Prostate gland (tissue), 2 donors: ENCODE data around the gene MAP3K6. TPM values are rescaled to one million over a fixed set of nuclear protein-coding genes. Genes with fewer than 3 reads are reported as not detected.
A peak's percentile ranks its signal among the peaks of the same experiment; 100 is the strongest.

Source experiments
- DNase-seq: peaks from one replicate; pipeline ENCODE4 v3.0.0-alpha.2; 2019; ENCODE audit warnings: low spot score
- H3K27ac ChIP-seq, 2 donors: fragments of 200-600 bp; sonication (generic); 2 replicates each; pipeline ENCODE4 v1.5.1; 2017 to 2019
- H3K27me3 ChIP-seq: fragments of 200-600 bp; sonication (generic); replicated peaks from 2 replicates; pipeline ENCODE4 v1.5.1; 2019; ENCODE audit not compliant: insufficient read depth
- H3K36me3 ChIP-seq, 2 donors: fragments of 200-600 bp; sonication (generic); 1 replicate in 1 of 2; 2 replicates in 1 of 2; pipeline versions ENCODE4 v1.5.1 to v1.8.1; 2017 to 2019
- H3K4me1 ChIP-seq: fragments of 200-600 bp; sonication (generic); replicated peaks from 2 replicates; pipeline ENCODE4 v1.5.1; 2019
- H3K4me3 ChIP-seq, 2 donors: fragments of 200-600 bp; sonication (generic); 2 replicates each; pipeline ENCODE4 v1.5.1; 2017 to 2019
- H3K9me3 ChIP-seq: fragments of 200-600 bp; sonication (generic); 2 replicates; pipeline ENCODE4 v1.5.1; 2017
- POLR2A ChIP-seq: fragments of 450-650 bp; IDR thresholded peaks from one replicate; pipeline ENCODE4 v1.6.1; 2016; ENCODE audit warnings: antibody characterized with exemption, mild to moderate bottlenecking
- POLR2AphosphoS5 ChIP-seq: sonication (generic); formaldehyde crosslinking; IDR thresholded peaks from one replicate; pipeline ENCODE4 v1.6.1; 2017; ENCODE audit warnings: antibody characterized with exemption
- WGBS: methylation state at CpG from one replicate; pipeline ENCODE4 v1.1.5; 2018; 5-methylcytosine and 5-hydroxymethylcytosine counted together
- intact Hi-C: fragments of 100-400 bp; cut with DNase I; formaldehyde crosslinking; loops from one replicate; pipeline ENCODE4 v1.14.2; 2022
- total RNA-seq, 2 donors: library from RNA; depleted of rRNA; stranded (reverse); fragments of >200 nt; gene quantifications; one replicate each; pipeline ENCODE4 v1.1.0, GENCODE V29; 2016
- TF ChIP-seq, protein P1 (sequence below), 4 experiments: fragments of 200-600 bp in 2 of 4; fragments of 450-650 bp in 2 of 4; sonication (generic) in 2 of 4; IDR thresholded peaks; 1 replicate in 3 of 4; 2 replicates in 1 of 4; pipeline ENCODE4 v1.5.1; 2016 to 2019; ENCODE audit warnings: antibody characterized with exemption in 4 of 4, mild to moderate bottlenecking in 2 of 4, moderate library complexity in 2 of 4

MAP3K6 gene
- total RNA-seq, 2 donors from 2014 or later: 38.6 to 60.7 TPM

DNA sequence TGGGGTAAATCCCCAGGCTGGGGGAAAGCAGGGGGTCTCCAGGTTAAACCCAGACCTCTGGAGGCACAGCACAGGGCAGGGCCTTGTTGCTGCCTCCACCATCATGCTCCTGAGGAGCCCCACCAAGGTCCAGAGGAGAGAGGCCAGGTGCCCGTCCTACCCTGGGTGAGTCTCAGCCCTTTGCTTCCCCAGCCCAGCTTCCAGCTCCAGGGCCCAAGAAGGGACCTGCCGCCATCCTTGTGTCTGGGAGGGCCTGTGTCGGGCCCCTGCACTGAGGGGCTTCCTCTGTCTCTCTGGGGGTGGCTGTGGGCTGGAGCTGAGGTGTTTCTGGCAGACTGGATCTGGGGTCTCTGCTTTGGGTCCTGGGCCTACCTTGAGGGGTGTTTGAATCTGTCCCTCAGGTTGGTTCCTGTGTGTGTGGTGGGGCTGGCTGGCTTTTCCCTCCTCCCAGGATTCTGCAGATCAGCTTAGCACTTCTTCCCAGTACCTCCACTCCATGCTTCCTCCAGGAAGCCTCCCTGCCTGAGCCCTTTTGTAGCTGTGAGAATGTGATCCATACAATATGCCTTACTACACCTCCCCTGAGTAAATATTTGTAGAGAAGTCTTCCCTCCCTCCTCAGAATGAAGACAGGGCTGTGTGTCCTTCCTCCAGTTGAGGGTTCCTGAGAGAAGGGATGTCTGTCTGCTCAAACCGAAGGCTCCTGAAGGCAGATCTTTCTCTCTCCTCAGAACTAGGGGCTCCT lies 31.8 kb upstream of the MAP3K6 start:
- no peak for DNase-seq
- TF ChIP-seq POLR2A (no peak), POLR2AphosphoS5 (no peak)
- TF ChIP-seq, protein P1, sequence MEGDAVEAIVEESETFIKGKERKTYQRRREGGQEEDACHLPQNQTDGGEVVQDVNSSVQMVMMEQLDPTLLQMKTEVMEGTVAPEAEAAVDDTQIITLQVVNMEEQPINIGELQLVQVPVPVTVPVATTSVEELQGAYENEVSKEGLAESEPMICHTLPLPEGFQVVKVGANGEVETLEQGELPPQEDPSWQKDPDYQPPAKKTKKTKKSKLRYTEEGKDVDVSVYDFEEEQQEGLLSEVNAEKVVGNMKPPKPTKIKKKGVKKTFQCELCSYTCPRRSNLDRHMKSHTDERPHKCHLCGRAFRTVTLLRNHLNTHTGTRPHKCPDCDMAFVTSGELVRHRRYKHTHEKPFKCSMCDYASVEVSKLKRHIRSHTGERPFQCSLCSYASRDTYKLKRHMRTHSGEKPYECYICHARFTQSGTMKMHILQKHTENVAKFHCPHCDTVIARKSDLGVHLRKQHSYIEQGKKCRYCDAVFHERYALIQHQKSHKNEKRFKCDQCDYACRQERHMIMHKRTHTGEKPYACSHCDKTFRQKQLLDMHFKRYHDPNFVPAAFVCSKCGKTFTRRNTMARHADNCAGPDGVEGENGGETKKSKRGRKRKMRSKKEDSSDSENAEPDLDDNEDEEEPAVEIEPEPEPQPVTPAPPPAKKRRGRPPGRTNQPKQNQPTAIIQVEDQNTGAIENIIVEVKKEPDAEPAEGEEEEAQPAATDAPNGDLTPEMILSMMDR (IDR thresholded peaks at IDR 0.05): no peak
- H3K27me3 ChIP-seq: no peaks in the 10 kb centered on the region
- no peak overlapping the region for H3K4me3 ChIP-seq
- no peaks in the 10 kb centered on the region for H3K36me3 ChIP-seq
- H3K9me3 ChIP-seq: no peaks in the 10 kb centered on the region
- WGBS: 75% methylated on average over 4 of the region's 4 CpGs
- intact Hi-C loops: loop anchor here (10.0 kb wide), 1 partner anchor 354 kb away; no protein-coding TSS in a partner anchor
- no peak overlapping the region for H3K27ac ChIP-seq
- H3K4me1 ChIP-seq: peaks cover 24% of the 10 kb centered on the region

- Histone ChIP-seq H3K4me3 (no peak overlapping the region), H3K9me3 (no peaks in the 10 kb centered on the region), H3K36me3 (no peaks in the 10 kb centered on the region), H3K4me1 (peaks cover 19% of the 10 kb centered on the region), H3K27me3 (no peaks in the 10 kb centered on the region), H3K27ac (no peak overlapping the region)
- intact Hi-C loops: loop anchor here (10.0 kb wide), 1 partner anchor 353 kb away; no protein-coding TSS in a partner anchor
- no peak for DNase-seq
- TF ChIP-seq POLR2AphosphoS5: no peak
- TF ChIP-seq, protein P1 (IDR thresholded peaks at IDR 0.05): no peak
- TF ChIP-seq POLR2A: no peak
- 69% methylated on average over 7 of the region's 7 CpGs for WGBS
Observed at GRCh38 chr1:27397749-27398148, 31.0 kb upstream of the MAP3K6 start.

DNA sequence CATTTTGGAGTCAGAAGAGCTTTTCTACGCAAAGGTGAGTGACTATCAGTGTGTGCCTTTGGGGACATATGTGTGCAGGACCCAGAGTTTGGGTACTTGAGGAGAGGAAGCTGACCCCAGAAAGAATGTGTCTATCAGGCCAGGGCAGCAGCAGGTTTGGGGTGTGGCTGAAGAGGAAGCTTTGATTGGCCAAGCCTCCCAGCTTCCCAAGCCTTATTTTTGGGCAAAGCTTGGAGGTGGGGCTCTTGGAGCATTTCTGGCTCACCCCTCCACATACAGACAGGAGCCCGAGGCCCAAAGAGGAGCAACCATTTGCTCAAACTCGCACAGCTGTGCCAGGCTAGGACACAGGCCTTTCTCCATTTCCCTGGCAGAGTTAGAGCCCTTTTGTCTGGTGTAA lies 30.3 kb upstream of the MAP3K6 start:
- no peak for DNase-seq
- H3K27ac ChIP-seq: no peak overlapping the region
- H3K36me3 ChIP-seq: no peaks in the 10 kb centered on the region
- H3K9me3 ChIP-seq: no peaks in the 10 kb centered on the region
- intact Hi-C loops: loop anchor here (10.0 kb wide), 1 partner anchor 352 kb away; no protein-coding TSS in a partner anchor
- 67% methylated on average over 3 of the region's 3 CpGs for WGBS
- peaks cover 16% of the 10 kb centered on the region for H3K4me1 ChIP-seq
- no peaks in the 10 kb centered on the region for H3K27me3 ChIP-seq
- TF ChIP-seq, protein P1 (IDR thresholded peaks at IDR 0.05): no peak
- no peak for TF ChIP-seq POLR2A
- TF ChIP-seq POLR2AphosphoS5: no peak
- no peak overlapping the region for H3K4me3 ChIP-seq

GRCh38 chr1:27395441-27396195 lies 28.9 kb upstream of the MAP3K6 start:
- Histone ChIP-seq H3K9me3 (no peaks in the 10 kb centered on the region), H3K27me3 (no peaks in the 10 kb centered on the region), H3K36me3 (no peaks in the 10 kb centered on the region), H3K4me1 (peaks cover 14% of the 10 kb centered on the region), H3K4me3 (no peak overlapping the region), H3K27ac (no peak overlapping the region)
- peak; percentile 70 for DNase-seq
- WGBS: 8% methylated on average over 10 of the region's 10 CpGs
- intact Hi-C loops: loop anchor here (2.0 to 10.0 kb wide), 2 partner anchors 95 to 351 kb away; no protein-coding TSS in a partner anchor
- peak; percentile 72 for TF ChIP-seq POLR2AphosphoS5
- no peak for TF ChIP-seq POLR2A
- TF ChIP-seq, protein P1 (IDR thresholded peaks at IDR 0.05): peak; percentile 81 to 97 (median 89)
